CD4-positive, alpha-beta memory T cell (primary cell): Measurements from ENCODE around the gene OPCML. TPM values are rescaled to one million over a fixed set of nuclear protein-coding genes. Genes with fewer than 3 reads are reported as not detected.
A peak's percentile ranks its signal among the peaks of the same experiment; 100 is the strongest.

Source experiments
- CTCF ChIA-PET: fragments of 350-600 bp; sonication (Branson Sonifier 250); formaldehyde crosslinking; loops from one replicate; lab custom pipeline; 2021; ENCODE audit warnings: inconsistent platforms; ENCODE audit not compliant: partially characterized antibody; lab: Charles Lee
- POLR2A ChIA-PET: fragments of 350-600 bp; sonication (Branson Sonifier 250); formaldehyde crosslinking; loops from one replicate; lab custom pipeline; 2021; ENCODE audit not compliant: partially characterized antibody; lab: Charles Lee
- DNase-seq, 5 donors: peaks; one replicate each; pipeline versions ENCODE4 v3.0.0 to v3.0.0-alpha.2; 2020 to 2022; ENCODE audit warnings: mixed read lengths in 1 of 5
- H3K27ac ChIP-seq: one replicate; pipeline ENCODE4 v1.7.0; 2013; ENCODE audit warnings: low read depth, low read length
- H3K27me3 ChIP-seq: 2 replicates; pipeline ENCODE4 v1.7.0; 2013; ENCODE audit warnings: mild to moderate bottlenecking, low read length, moderate library complexity; ENCODE audit not compliant: insufficient read depth
- H3K36me3 ChIP-seq: 2 replicates; pipeline ENCODE4 v1.7.0; 2013; ENCODE audit warnings: mild to moderate bottlenecking, low read length, moderate library complexity; ENCODE audit not compliant: insufficient read depth
- H3K4me1 ChIP-seq: 2 replicates; pipeline ENCODE4 v1.7.0; 2013; ENCODE audit warnings: mild to moderate bottlenecking, low read length, moderate library complexity; ENCODE audit not compliant: insufficient read depth
- H3K4me3 ChIP-seq, 2 donors: one replicate each; pipeline ENCODE4 v1.7.0; 2013; ENCODE audit warnings: low read length in 2 of 2, mild to moderate bottlenecking in 1 of 2
- H3K9me3 ChIP-seq, 2 donors: one replicate each; pipeline ENCODE4 v1.7.0; 2013; ENCODE audit warnings: low read length in 2 of 2, control low read depth in 1 of 2; ENCODE audit not compliant: control insufficient read depth in 1 of 2
- H3K27ac Mint-ChIP-seq, 7 donors: one replicate each; pipeline ENCODE4 v1.8.0; 2020 to 2021; ENCODE audit warnings: mixed read lengths in 7 of 7, mild to moderate bottlenecking in 6 of 7, inconsistent platforms in 3 of 7, moderate library complexity in 3 of 7
- H3K27me3 Mint-ChIP-seq, 2 donors: one replicate each; pipeline ENCODE4 v1.8.0; 2020 to 2021; ENCODE audit warnings: mixed read lengths in 2 of 2
- H3K36me3 Mint-ChIP-seq, 2 donors: one replicate each; pipeline ENCODE4 v1.8.0; 2020 to 2021; ENCODE audit warnings: mixed read lengths in 2 of 2, inconsistent platforms in 1 of 2, mild to moderate bottlenecking in 1 of 2
- H3K4me1 Mint-ChIP-seq, 4 donors: one replicate each; pipeline ENCODE4 v1.8.0; 2020 to 2021; ENCODE audit warnings: mixed read lengths in 4 of 4, mild to moderate bottlenecking in 1 of 4
- H3K4me3 Mint-ChIP-seq, 8 donors: one replicate each; pipeline ENCODE4 v1.8.0; 2020 to 2021; ENCODE audit warnings: mixed read lengths in 8 of 8, mild to moderate bottlenecking in 7 of 8, moderate library complexity in 6 of 8, inconsistent platforms in 3 of 8
- H3K9me3 Mint-ChIP-seq, 8 donors: one replicate each; pipeline ENCODE4 v1.8.0; 2020 to 2021; ENCODE audit warnings: mixed read lengths in 8 of 8, mild to moderate bottlenecking in 5 of 8, inconsistent platforms in 3 of 8, moderate library complexity in 1 of 8
- intact Hi-C: fragments of 100-400 bp; cut with micrococcal nuclease; formaldehyde crosslinking; loops from one replicate; pipeline ENCODE4 v1.15.1; 2023
- polyA plus RNA-seq, 2 donors: library from polyadenylated mRNA; unstranded; fragments of 300-500 nt; fragmentation: Illumina TruSeq; gene quantifications; one replicate each; pipeline ENCODE4 v1.2.3, GENCODE V29; 2021
- total RNA-seq, 2 experiments: library from RNA; stranded (reverse); gene quantifications; one replicate each; pipeline ENCODE4 v1.2.3, GENCODE V29; 2021

OPCML gene
- total and polyA plus RNA-seq, 4 experiments from 2014 or later = not detected

GRCh38 chr11:132981131-132981956, 551.0 kb downstream of the OPCML start:
- no peak overlapping the region for H3K4me3 ChIP-seq
- no peaks in the 10 kb centered on the region for H3K9me3 ChIP-seq
- ChIA-PET CTCF (no interaction called here), POLR2A (no interaction called here)
- H3K36me3 ChIP-seq = no peaks in the 10 kb centered on the region
- H3K36me3 Mint-ChIP-seq = no peaks in the 10 kb centered on the region
- no peak for DNase-seq
- intact Hi-C loops = no loop called here
- H3K4me1 Mint-ChIP-seq = no peaks in the 10 kb centered on the region
- H3K27me3 Mint-ChIP-seq = peaks cover 0 to 4% of the 10 kb centered on the region in 2 donors
- H3K9me3 Mint-ChIP-seq = peaks cover 0 to 2% (median 0%) of the 10 kb centered on the region in 8 donors
- no peak overlapping the region for H3K27ac ChIP-seq
- H3K4me1 ChIP-seq = no peaks in the 10 kb centered on the region
- no peak overlapping the region for H3K27ac Mint-ChIP-seq
- H3K4me3 Mint-ChIP-seq = no peak overlapping the region
- no peaks in the 10 kb centered on the region for H3K27me3 ChIP-seq

- H3K4me3 ChIP-seq = no peak overlapping the region
- no peaks in the 10 kb centered on the region for H3K9me3 ChIP-seq
- no peaks in the 10 kb centered on the region for H3K27me3 ChIP-seq
- ChIA-PET CTCF (no interaction called here), POLR2A (no interaction called here)
- Mint-ChIP-seq H3K27ac (no peak overlapping the region), H3K4me3 (no peak overlapping the region), H3K9me3 (peaks cover 0 to 4% (median 0%) of the 10 kb centered on the region in 8 donors), H3K27me3 (peaks cover 0 to 6% of the 10 kb centered on the region in 2 donors), H3K4me1 (no peaks in the 10 kb centered on the region), H3K36me3 (no peaks in the 10 kb centered on the region)
- DNase-seq = no peak
- H3K27ac ChIP-seq = no peak overlapping the region
- intact Hi-C loops = no loop called here
- H3K36me3 ChIP-seq = no peaks in the 10 kb centered on the region
- no peaks in the 10 kb centered on the region for H3K4me1 ChIP-seq
These were observed 551.6 kb downstream of the OPCML start for GRCh38 chr11:132980670-132981069.

- no peaks in the 10 kb centered on the region for H3K27me3 ChIP-seq
- peaks cover 0 to 8% (median 0%) of the 10 kb centered on the region in 8 donors for H3K9me3 Mint-ChIP-seq
- no peaks in the 10 kb centered on the region for H3K4me1 Mint-ChIP-seq
- H3K36me3 Mint-ChIP-seq = no peaks in the 10 kb centered on the region
- no peaks in the 10 kb centered on the region for H3K4me1 ChIP-seq
- H3K27ac ChIP-seq = no peak overlapping the region
- no peak overlapping the region for H3K4me3 ChIP-seq
- intact Hi-C loops = no loop called here
- ChIA-PET CTCF (no interaction called here), POLR2A (no interaction called here)
- H3K36me3 ChIP-seq = no peaks in the 10 kb centered on the region
- no peak overlapping the region for H3K27ac Mint-ChIP-seq
- H3K27me3 Mint-ChIP-seq = peaks cover 0 to 5% of the 10 kb centered on the region in 2 donors
- DNase-seq = no peak
- no peaks in the 10 kb centered on the region for H3K9me3 ChIP-seq
- no peak overlapping the region for H3K4me3 Mint-ChIP-seq
These were observed 554.6 kb downstream of the OPCML start for GRCh38 chr11:132977746-132978145.

DNA sequence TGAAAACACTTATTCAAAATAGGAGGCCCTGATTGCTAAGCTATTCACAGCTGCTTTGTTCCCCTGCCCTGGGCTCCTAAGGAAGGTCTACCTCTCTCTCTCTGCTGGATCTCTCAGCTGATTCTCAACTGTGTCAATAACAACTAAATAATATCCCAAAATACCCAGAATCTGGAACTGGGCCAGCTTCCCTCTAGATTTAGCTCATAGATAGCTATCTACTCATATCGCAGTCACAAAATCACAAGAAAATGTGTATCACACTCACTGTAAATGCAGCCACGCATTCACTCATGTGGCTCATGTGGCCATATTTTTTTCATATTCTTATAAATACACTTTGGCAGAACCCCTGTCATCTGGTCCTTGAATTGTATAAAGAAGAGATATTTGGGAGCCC, 555.1 kb downstream of the OPCML start:
- CTCF ChIA-PET = no interaction called here

GRCh38 chr11:132976115-132976514, 556.2 kb downstream of the OPCML start:
- CTCF ChIA-PET = interaction anchor here (1.0 kb wide), 1 partner anchor 35 kb away, joined by 4 read pairs; no protein-coding TSS in a partner anchor
- H3K36me3 ChIP-seq = no peaks in the 10 kb centered on the region
- no peaks in the 10 kb centered on the region for H3K4me1 Mint-ChIP-seq

More for the DNA sequence above, 555.1 kb downstream of the OPCML start:
- intact Hi-C loops = no loop called here
- H3K4me1 ChIP-seq = no peaks in the 10 kb centered on the region
- H3K36me3 Mint-ChIP-seq = no peaks in the 10 kb centered on the region
- no peaks in the 10 kb centered on the region for H3K27me3 ChIP-seq
- H3K4me3 ChIP-seq = no peak overlapping the region
- H3K27ac Mint-ChIP-seq = no peak overlapping the region
- H3K27ac ChIP-seq = no peak overlapping the region
- H3K9me3 ChIP-seq = no peaks in the 10 kb centered on the region
- POLR2A ChIA-PET = no interaction called here
- H3K4me3 Mint-ChIP-seq = no peak overlapping the region
- no peak for DNase-seq
- peaks cover 0 to 8% (median 0%) of the 10 kb centered on the region in 8 donors for H3K9me3 Mint-ChIP-seq
- H3K36me3 ChIP-seq = no peaks in the 10 kb centered on the region
- no peaks in the 10 kb centered on the region for H3K4me1 Mint-ChIP-seq
- peaks cover 0 to 5% of the 10 kb centered on the region in 2 donors for H3K27me3 Mint-ChIP-seq

GRCh38 chr11:132973686-132974085, 558.6 kb downstream of the OPCML start:
- no peak overlapping the region for H3K4me3 Mint-ChIP-seq
- no peaks in the 10 kb centered on the region for H3K9me3 ChIP-seq
- CTCF ChIA-PET = interaction anchor here (1.1 kb wide), 1 partner anchor 33 kb away, joined by 3 read pairs; no protein-coding TSS in a partner anchor
- H3K27ac Mint-ChIP-seq = peak overlapping the region in 1 of 7 donors; percentile 2
- no peaks in the 10 kb centered on the region for H3K4me1 ChIP-seq
- no peaks in the 10 kb centered on the region for H3K36me3 Mint-ChIP-seq
- no peaks in the 10 kb centered on the region for H3K4me1 Mint-ChIP-seq
- intact Hi-C loops = no loop called here
- DNase-seq = no peak
- H3K36me3 ChIP-seq = no peaks in the 10 kb centered on the region
- no peak overlapping the region for H3K27ac ChIP-seq
- POLR2A ChIA-PET = interaction anchor here (1.2 kb wide), 1 partner anchor 25 kb away, joined by 3 read pairs; no protein-coding TSS in a partner anchor
- no peak overlapping the region for H3K4me3 ChIP-seq
- H3K27me3 Mint-ChIP-seq = peaks cover 0 to 5% of the 10 kb centered on the region in 2 donors
- H3K27me3 ChIP-seq = no peaks in the 10 kb centered on the region
- peaks cover 0 to 8% (median 0%) of the 10 kb centered on the region in 8 donors for H3K9me3 Mint-ChIP-seq

More at GRCh38 chr11:132976115-132976514, 556.2 kb downstream of the OPCML start:
- intact Hi-C loops = no loop called here
- no peak for DNase-seq
- Histone ChIP-seq H3K4me3 (no peak overlapping the region), H3K27ac (no peak overlapping the region), H3K9me3 (no peaks in the 10 kb centered on the region), H3K27me3 (no peaks in the 10 kb centered on the region), H3K4me1 (no peaks in the 10 kb centered on the region)
- no peak overlapping the region for H3K27ac Mint-ChIP-seq
- POLR2A ChIA-PET = no interaction called here
- H3K4me3 Mint-ChIP-seq = no peak overlapping the region
- peaks cover 0 to 5% of the 10 kb centered on the region in 2 donors for H3K27me3 Mint-ChIP-seq
- peaks cover 0 to 8% (median 0%) of the 10 kb centered on the region in 8 donors for H3K9me3 Mint-ChIP-seq
- H3K36me3 Mint-ChIP-seq = no peaks in the 10 kb centered on the region

DNA sequence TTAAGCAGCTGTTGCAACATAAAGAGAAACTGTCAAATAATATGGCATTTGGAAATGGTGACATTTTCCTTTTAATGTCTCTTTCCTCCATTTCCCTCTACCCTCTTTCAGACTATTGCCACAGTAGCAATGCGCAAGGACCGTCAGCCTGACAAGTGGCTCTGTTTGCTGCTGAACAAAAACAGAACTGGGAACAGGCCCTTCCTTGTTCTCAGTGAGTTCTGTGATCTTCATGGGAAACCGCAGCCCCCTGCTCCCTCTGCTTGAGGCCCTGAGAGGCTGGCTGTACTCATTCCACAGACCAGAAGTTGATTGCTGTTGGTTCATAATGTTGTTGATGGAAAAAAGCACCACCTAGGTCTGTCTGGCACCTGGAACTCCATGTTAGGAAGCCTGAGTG, 559.7 kb downstream of the OPCML start:
- Histone ChIP-seq H3K4me3 (no peak overlapping the region), H3K27ac (no peak overlapping the region), H3K9me3 (no peaks in the 10 kb centered on the region), H3K36me3 (no peaks in the 10 kb centered on the region), H3K4me1 (no peaks in the 10 kb centered on the region), H3K27me3 (no peaks in the 10 kb centered on the region)
- Mint-ChIP-seq H3K36me3 (no peaks in the 10 kb centered on the region), H3K27ac (no peak overlapping the region), H3K9me3 (peaks cover 0 to 9% (median 0%) of the 10 kb centered on the region in 8 donors), H3K27me3 (peaks cover 0 to 5% of the 10 kb centered on the region in 2 donors), H3K4me1 (no peaks in the 10 kb centered on the region), H3K4me3 (no peak overlapping the region)
- POLR2A ChIA-PET = interaction anchor here (1.2 kb wide), 1 partner anchor 24 kb away, joined by 3 read pairs; no protein-coding TSS in a partner anchor
- CTCF ChIA-PET = interaction anchor here (1.1 kb wide), 1 partner anchor 31 kb away, joined by 3 read pairs; no protein-coding TSS in a partner anchor
- DNase-seq = no peak
- intact Hi-C loops = no loop called here
